ENCODE measurements around the gene METTL9.

DNA sequence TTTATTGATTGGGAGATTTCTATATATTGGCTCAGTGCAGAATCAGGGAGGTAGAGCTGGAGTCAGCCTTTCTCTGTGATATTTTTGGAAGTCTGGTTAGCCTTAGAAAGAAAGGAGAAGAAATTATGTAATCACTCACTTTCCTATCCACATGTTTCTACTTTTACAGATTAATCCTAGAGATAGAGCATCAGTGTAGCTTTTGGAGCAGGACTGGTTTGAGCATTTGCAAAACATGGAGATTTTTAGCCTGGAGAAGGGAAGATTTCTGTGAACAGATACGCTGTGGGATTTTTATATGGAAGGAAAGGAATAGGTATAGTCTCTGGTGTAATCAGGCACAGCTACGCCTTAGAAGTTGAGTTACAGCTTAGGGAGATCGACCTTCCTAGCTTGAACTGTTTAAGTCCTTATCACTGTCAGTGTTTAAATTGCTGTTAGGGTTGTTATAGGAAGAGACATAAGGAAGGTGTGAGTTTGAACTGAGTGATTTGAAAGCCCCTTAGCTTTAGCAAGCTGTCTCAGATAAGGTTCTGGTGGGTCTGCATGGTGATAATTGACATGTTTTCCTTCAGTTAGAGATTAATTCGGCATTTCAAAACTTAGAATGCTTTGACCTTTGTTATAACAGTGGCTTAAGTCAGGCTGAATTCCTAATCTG lies 20.5 kb downstream of the METTL9 start:
- TF ChIP-seq POLR2A (IDR thresholded peaks at IDR 0.05) = no peak
- TF ChIP-seq, protein P1, sequence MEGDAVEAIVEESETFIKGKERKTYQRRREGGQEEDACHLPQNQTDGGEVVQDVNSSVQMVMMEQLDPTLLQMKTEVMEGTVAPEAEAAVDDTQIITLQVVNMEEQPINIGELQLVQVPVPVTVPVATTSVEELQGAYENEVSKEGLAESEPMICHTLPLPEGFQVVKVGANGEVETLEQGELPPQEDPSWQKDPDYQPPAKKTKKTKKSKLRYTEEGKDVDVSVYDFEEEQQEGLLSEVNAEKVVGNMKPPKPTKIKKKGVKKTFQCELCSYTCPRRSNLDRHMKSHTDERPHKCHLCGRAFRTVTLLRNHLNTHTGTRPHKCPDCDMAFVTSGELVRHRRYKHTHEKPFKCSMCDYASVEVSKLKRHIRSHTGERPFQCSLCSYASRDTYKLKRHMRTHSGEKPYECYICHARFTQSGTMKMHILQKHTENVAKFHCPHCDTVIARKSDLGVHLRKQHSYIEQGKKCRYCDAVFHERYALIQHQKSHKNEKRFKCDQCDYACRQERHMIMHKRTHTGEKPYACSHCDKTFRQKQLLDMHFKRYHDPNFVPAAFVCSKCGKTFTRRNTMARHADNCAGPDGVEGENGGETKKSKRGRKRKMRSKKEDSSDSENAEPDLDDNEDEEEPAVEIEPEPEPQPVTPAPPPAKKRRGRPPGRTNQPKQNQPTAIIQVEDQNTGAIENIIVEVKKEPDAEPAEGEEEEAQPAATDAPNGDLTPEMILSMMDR (IDR thresholded peaks at IDR 0.05) = no peak
- TF ChIP-seq POLR2AphosphoS5 (IDR thresholded peaks at IDR 0.05; ENCODE audit: insufficient read depth in 1 of 2, low read depth in 1 of 2) = no peak
